Fibroblast of lung (primary cell): ENCODE data around the gene MMP23B.

Experiments
- CTCF ChIP-seq, 2 donors: IDR thresholded peaks in 1 of 2; conservative IDR thresholded peaks in 1 of 2; 1 replicate in 1 of 2; 2 replicates in 1 of 2; pipeline ENCODE4 v1.5.1; 2011 to 2012; ENCODE audit warnings: low read length in 2 of 2, control low read depth in 1 of 2, inconsistent platforms in 1 of 2, low read depth in 1 of 2, mild to moderate bottlenecking in 1 of 2
- EZH2 ChIP-seq: IDR thresholded peaks from 2 replicates; pipeline ENCODE4 v1.5.1; 2012; ENCODE audit warnings: low read length, control low read depth, mild to moderate bottlenecking; ENCODE audit errors: missing control alignments

GRCh38 chr1:1628754-1629429 is 3.1 kb upstream of the MMP23B start:
- TF ChIP-seq CTCF (conservative IDR thresholded peaks at IDR 0.05 in 1 of 2, IDR thresholded peaks at IDR 0.05 in 1 of 2; ENCODE audit: low read depth in 1 of 2, low read length in 2 of 2), result no peak
- TF ChIP-seq EZH2, result no peak
